ENCODE measurements around the gene OTOP2. TPM values are rescaled to one million over a fixed set of nuclear protein-coding genes. Genes with fewer than 3 reads are reported as not detected.
A peak's percentile ranks its signal among the peaks of the same experiment; 100 is the strongest.

The OTOP2 gene
- total and polyA plus RNA-seq, 2 of the 4 experiments (the other 2 are of a cell fraction) = not detected

DNA sequence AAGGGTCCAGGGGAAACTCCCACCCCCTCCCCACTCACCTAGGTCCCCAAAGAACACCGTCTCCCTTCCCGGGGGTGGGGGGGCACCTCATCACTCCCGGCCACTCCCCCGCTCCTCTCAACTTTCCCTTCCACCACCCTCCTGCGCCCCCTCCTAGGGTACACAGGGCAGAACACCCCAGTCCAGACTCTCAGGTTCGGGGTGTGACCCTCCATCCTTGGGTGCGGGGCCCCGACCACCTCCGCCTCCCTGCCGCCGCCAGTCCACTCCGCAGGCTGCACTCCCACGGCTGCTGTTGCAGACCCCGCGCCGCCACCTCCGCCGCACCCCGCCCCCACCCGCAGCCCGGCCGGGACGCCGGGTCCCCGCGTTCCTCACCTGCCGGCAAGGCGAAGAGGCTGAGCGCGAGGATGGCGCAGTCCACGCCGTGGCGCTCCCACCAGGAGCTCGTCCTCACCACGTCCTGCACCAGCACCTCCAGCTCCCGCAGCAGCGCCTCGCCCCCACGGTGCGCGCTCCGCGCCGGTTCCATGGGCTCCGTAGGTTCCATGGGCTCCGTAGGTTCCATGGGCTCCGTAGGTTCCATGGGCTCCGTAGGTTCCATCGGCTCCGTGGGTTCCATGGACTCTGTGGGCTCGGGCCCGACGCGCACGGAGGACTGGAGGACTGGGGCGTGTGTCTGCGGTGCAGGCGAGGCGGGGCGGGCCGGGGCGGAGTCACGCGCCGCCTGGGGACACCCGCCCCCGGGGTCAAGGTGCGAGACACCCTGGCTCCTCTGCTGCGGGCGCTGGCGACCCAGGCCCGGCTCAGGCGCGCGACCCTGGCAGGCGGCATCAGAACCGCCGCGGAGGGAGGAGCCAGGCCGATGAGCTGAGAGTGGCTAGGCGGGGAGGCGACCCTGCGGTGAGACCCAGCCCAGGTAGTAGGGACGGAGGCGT, 30.8 kb upstream of the OTOP2 start, which contains the start of gene FADS6:
Gene FADS6, minus strand, starts transcription at position 660 of the 938 bp plus-strand sequence. Its CDS starts 38 bp downstream, at position 622.
- no peak within 1 kb of the TSS for H3K9ac ChIP-seq (ENCODE audit: low read depth, low read length)
- no peak within 1 kb of the TSS for H2BK120ac ChIP-seq (ENCODE audit: low read depth, low read length)
- no peak within 1 kb of the TSS for H2BK20ac ChIP-seq (ENCODE audit: low read depth, low read length)
- in situ Hi-C loops (cut with MboI; ENCODE audit: low sequenced_read_pairs) (no loop called here), intact Hi-C loops (cut with micrococcal nuclease) (no loop called here), dilution Hi-C loops (cut with HindIII; ENCODE audit: low sequenced_read_pairs, unreplicated experiment) (no loop called here)
- H3K27ac ChIP-seq (ENCODE audit: insufficient read depth, low read length) = no peak within 1 kb of the TSS
- H3K23ac ChIP-seq (ENCODE audit: low read depth, low read length) = no peak within 1 kb of the TSS
- DNase-seq (no peak), ATAC-seq (ENCODE audit: low read depth) (peak; percentile 17)
- H3K4me2 ChIP-seq (ENCODE audit: low read depth, low read length) = no peak within 1 kb of the TSS; the same call in 1 of the 2 replicates
- H3K18ac ChIP-seq (ENCODE audit: low read depth, low read length) = no peak within 1 kb of the TSS
- H2AK9ac ChIP-seq (replicated peaks; ENCODE audit: low read depth, low read length, poor library complexity) = no peak within 1 kb of the TSS
- no peak within 1 kb of the TSS for H4K8ac ChIP-seq (ENCODE audit: low read depth in 2 of 2, low read length in 2 of 2)
- H3K56ac ChIP-seq (ENCODE audit: extremely low read depth, insufficient read depth, low read length) = no peak within 1 kb of the TSS
- H3K79me1 ChIP-seq (ENCODE audit: low read depth in 1 of 2, low read length in 2 of 2) = no peaks in the 10 kb centered on the region
- H2BK5ac ChIP-seq (ENCODE audit: low read depth, low read length, poor library complexity, severe bottlenecking) = no peak within 1 kb of the TSS
- H3K36me3 ChIP-seq (ENCODE audit: control insufficient read depth, insufficient read depth, low read length) = no peaks in the 10 kb centered on the region
- H2AK5ac ChIP-seq (ENCODE audit: low read depth, low read length) = no peak within 1 kb of the TSS
- peaks cover 79% of the 10 kb centered on the region for H3K27me3 ChIP-seq (ENCODE audit: control insufficient read depth, insufficient read depth, low read length)
- CTCF ChIA-PET = no interaction called here
- TF ChIP-seq RFX5 (IDR thresholded peaks at IDR 0.05; ENCODE audit: low read depth, low read length) = no peak
- TF ChIP-seq MAFK (IDR thresholded peaks at IDR 0.05; ENCODE audit: low read depth, low read length) = no peak
- TF ChIP-seq, protein P1, sequence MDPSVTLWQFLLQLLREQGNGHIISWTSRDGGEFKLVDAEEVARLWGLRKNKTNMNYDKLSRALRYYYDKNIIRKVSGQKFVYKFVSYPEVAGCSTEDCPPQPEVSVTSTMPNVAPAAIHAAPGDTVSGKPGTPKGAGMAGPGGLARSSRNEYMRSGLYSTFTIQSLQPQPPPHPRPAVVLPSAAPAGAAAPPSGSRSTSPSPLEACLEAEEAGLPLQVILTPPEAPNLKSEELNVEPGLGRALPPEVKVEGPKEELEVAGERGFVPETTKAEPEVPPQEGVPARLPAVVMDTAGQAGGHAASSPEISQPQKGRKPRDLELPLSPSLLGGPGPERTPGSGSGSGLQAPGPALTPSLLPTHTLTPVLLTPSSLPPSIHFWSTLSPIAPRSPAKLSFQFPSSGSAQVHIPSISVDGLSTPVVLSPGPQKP (IDR thresholded peaks at IDR 0.05; ENCODE audit: borderline replicate concordance, low read depth, low read length) = no peak
- no peak for TF ChIP-seq SMC3 (IDR thresholded peaks at IDR 0.05; ENCODE audit: low read depth, low read length)
- no peak for TF ChIP-seq POLR2A (IDR thresholded peaks at IDR 0.05; ENCODE audit: low read depth, low read length)
- TF ChIP-seq, protein P2, sequence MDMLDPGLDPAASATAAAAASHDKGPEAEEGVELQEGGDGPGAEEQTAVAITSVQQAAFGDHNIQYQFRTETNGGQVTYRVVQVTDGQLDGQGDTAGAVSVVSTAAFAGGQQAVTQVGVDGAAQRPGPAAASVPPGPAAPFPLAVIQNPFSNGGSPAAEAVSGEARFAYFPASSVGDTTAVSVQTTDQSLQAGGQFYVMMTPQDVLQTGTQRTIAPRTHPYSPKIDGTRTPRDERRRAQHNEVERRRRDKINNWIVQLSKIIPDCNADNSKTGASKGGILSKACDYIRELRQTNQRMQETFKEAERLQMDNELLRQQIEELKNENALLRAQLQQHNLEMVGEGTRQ (IDR thresholded peaks at IDR 0.05; ENCODE audit: low read depth, low read length) = no peak
- H4K91ac ChIP-seq (ENCODE audit: insufficient read depth, low read depth, low read length) = no peak within 1 kb of the TSS
- no peak within 1 kb of the TSS for H2BK15ac ChIP-seq (ENCODE audit: low read depth, low read length)
- POLR2A ChIA-PET (ENCODE audit: unreplicated experiment) = interaction anchor here (0.5 to 0.7 kb wide), 2 partner anchors 95 to 262 kb away, joined by 3 to 5 read pairs; no protein-coding TSS in a partner anchor
- BruUV-seq (replicated peaks) = no TSS peak
- H3K4ac ChIP-seq (ENCODE audit: low read depth, low read length) = no peak within 1 kb of the TSS
- peak within 1 kb of the TSS; percentile 51 for H2AFZ ChIP-seq (replicated peaks; ENCODE audit: low read length, poor library complexity)
- WGBS, 2 experiments (ENCODE audit: extremely low coverage in 2 of 2, insufficient read length in 1 of 2) = 8% methylated on average over 55 of the region's 86 CpGs; no CpG with 5 or more reads in 1 of the 2 experiments
- peaks cover 2% of the 10 kb centered on the region; the same call in 1 of the 2 replicates for H3K4me1 ChIP-seq (ENCODE audit: control insufficient read depth, insufficient read depth, low read length)
- no peak within 1 kb of the TSS for H3K4me3 ChIP-seq (ENCODE audit: insufficient read depth, low read depth, low read length)
- H3K14ac ChIP-seq (replicated peaks; ENCODE audit: low read depth, low read length) = no peak within 1 kb of the TSS
- H3K9me1 ChIP-seq (ENCODE audit: insufficient read depth, low read length) = no peaks in the 10 kb centered on the region
- H4K20me1 ChIP-seq (ENCODE audit: insufficient read depth, low read length) = no peaks in the 10 kb centered on the region
- H3K9me3 ChIP-seq (ENCODE audit: control insufficient read depth, insufficient read depth, low read length) = no peaks in the 10 kb centered on the region
- H4K5ac ChIP-seq (ENCODE audit: low read depth, low read length) = no peak within 1 kb of the TSS

Data from IMR-90 (cell line).